Germinal center (tissue), 1 donor: Measurements from ENCODE around the gene SRD5A3.

Source experiments
- DNase-seq: peaks from one replicate; pipeline ENCODE4 v3.0.0; 2012; ENCODE audit warnings: mixed read lengths, low spot score

SRD5A3 gene

GRCh38 chr4:55409468-55410171 is 63.6 kb downstream of the SRD5A3 start:
- DNase-seq = peak; percentile 32

- DNase-seq = no peak
These were observed 64.4 kb downstream of the SRD5A3 start for GRCh38 chr4:55410431-55410830.

DNA sequence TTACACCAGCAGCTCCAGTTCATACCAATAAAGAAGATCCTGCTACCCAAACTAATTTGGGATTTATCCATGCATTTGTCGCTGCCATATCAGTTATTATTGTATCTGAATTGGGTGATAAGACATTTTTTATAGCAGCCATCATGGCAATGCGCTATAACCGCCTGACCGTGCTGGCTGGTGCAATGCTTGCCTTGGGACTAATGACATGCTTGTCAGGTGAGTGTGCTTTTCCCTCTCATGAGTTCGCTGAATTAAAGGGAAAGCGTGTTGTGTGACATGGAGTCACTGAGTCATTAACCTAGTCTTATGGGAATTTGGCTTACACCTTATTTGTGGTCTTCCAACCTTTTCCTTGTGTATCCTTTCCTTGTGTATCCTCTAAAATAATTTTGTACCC is 65.6 kb downstream of the SRD5A3 start:
- DNase-seq = no peak

GRCh38 chr4:55416176-55416575 is 70.1 kb downstream of the SRD5A3 start:
- no peak for DNase-seq
